Left cardiac atrium (tissue), 4 donors: ENCODE results near the gene GNAO1. TPM values are rescaled to one million over a fixed set of nuclear protein-coding genes. Genes with fewer than 3 reads are reported as not detected.

ENCODE experiments used
- ATAC-seq, 2 donors: fragments of 200-7000 bp; cut with Tn5 transposase; one replicate each; pipeline ENCODE4 v1.9.1; 2020; ENCODE audit warnings: mild to moderate bottlenecking in 2 of 2, moderate library complexity in 2 of 2
- DNase-seq: peaks from one replicate; pipeline ENCODE4 v3.0.0-alpha.2; 2020
- intact Hi-C, 2 donors: fragments of 100-400 bp; cut with DNase I; formaldehyde crosslinking; loops; one replicate each; pipeline versions ENCODE4 v1.14.1 to v1.15.1; 2022 to 2023
- total RNA-seq, 2 donors: library from RNA; stranded (reverse); fragmentation: NEBNext Ultra II Directional; extraction: Animal tissue kit (Norgen Biotek cat#: 25700); gene quantifications; one replicate each; pipeline ENCODE4 v1.2.1, GENCODE V29; 2021
- donor health status: DM: no; HTN: yes; CAD: no.
- donor health status: DM: no; HTN: yes; CAD: no; lungs with severe emphysema.
- donor health status: DM: yes; HTN: yes; CAD: no.
- donor health status: Dilated cardiomyopathy.

GNAO1 gene
- total RNA-seq, 2 donors from 2014 or later = 65.3 to 92.9 TPM

GRCh38 chr16:56347670-56348069 is 156.4 kb downstream of the GNAO1 start:
- peak; percentile 17 for DNase-seq
- no peak for ATAC-seq
- intact Hi-C loops = no loop called here

GRCh38 chr16:56348168-56349085 is 157.1 kb downstream of the GNAO1 start:
- DNase-seq = peak; percentile 8

GRCh38 chr16:56349086-56349415 is 157.8 kb downstream of the GNAO1 start:
- intact Hi-C loops = no loop called here
- ATAC-seq (no peak), DNase-seq (no peak)

More at GRCh38 chr16:56348168-56349085, 157.1 kb downstream of the GNAO1 start:
- intact Hi-C loops = no loop called here
- ATAC-seq = no peak

- intact Hi-C loops = no loop called here
- DNase-seq (no peak), ATAC-seq (no peak)
These were observed 158.4 kb downstream of the GNAO1 start for GRCh38 chr16:56349711-56350161.

- peak; percentile 14 for DNase-seq
- ATAC-seq = no peak
- intact Hi-C loops = no loop called here
These were observed 159.5 kb downstream of the GNAO1 start for GRCh38 chr16:56350491-56351405.

- intact Hi-C loops = no loop called here
- no peak for DNase-seq
- no peak for ATAC-seq
These were observed 160.2 kb downstream of the GNAO1 start for GRCh38 chr16:56351481-56351880.

- ATAC-seq (no peak), DNase-seq (no peak)
- intact Hi-C loops = no loop called here
These were observed 161.2 kb downstream of the GNAO1 start for GRCh38 chr16:56352351-56353053.

- ATAC-seq (no peak), DNase-seq (peak; percentile 15)
- intact Hi-C loops = no loop called here
These were observed 162.0 kb downstream of the GNAO1 start for GRCh38 chr16:56353054-56353921.

- no peak for DNase-seq
- no peak for ATAC-seq
- intact Hi-C loops = no loop called here
These were observed 162.7 kb downstream of the GNAO1 start for GRCh38 chr16:56354016-56354415.

GRCh38 chr16:56354746-56355145 is 163.5 kb downstream of the GNAO1 start:
- intact Hi-C loops = no loop called here
- DNase-seq = peak; percentile 14
- ATAC-seq = no peak

- DNase-seq = peak; percentile 12
- intact Hi-C loops = no loop called here
These were observed 163.9 kb downstream of the GNAO1 start for GRCh38 chr16:56355221-56355620.

GRCh38 chr16:56355786-56356275 is 164.5 kb downstream of the GNAO1 start:
- ATAC-seq = no peak
- intact Hi-C loops = no loop called here
- DNase-seq = peak; percentile 19

More at GRCh38 chr16:56355221-56355620, 163.9 kb downstream of the GNAO1 start:
- no peak for ATAC-seq

GRCh38 chr16:56356276-56357240 is 165.3 kb downstream of the GNAO1 start:
- intact Hi-C loops = no loop called here
- peak; percentile 84 for DNase-seq
- peak; percentile 93 for ATAC-seq

GRCh38 chr16:56357241-56357764 is 166.0 kb downstream of the GNAO1 start:
- peak; percentile 24 for DNase-seq
- ATAC-seq = peak; percentile 35 to 67
- intact Hi-C loops = no loop called here

- intact Hi-C loops = no loop called here
- DNase-seq (peak; percentile 20), ATAC-seq (peak in 1 of 2 donors; percentile 4)
These were observed 166.6 kb downstream of the GNAO1 start for GRCh38 chr16:56357765-56358322.
